Keratinocyte (primary cell): ENCODE data around the gene CDKN2AIPNL.

Experiments used
- EZH2 ChIP-seq: IDR thresholded peaks from one replicate; pipeline ENCODE4 v1.6.1; 2012; ENCODE audit warnings: inconsistent platforms, mild to moderate bottlenecking, low read length, moderate library complexity
- TF ChIP-seq, protein P1 (sequence below), 3 experiments: IDR thresholded peaks in 1 of 3; conservative IDR thresholded peaks in 1 of 3; optimal IDR thresholded peaks in 1 of 3; 2 replicates in 2 of 3; 3 replicates in 1 of 3; pipeline versions ENCODE3 to v1.5.1; 2011; ENCODE audit warnings: low read length in 3 of 3, mild to moderate bottlenecking in 3 of 3, moderate library complexity in 2 of 3, control low read depth in 1 of 3, inconsistent platforms in 1 of 3; ENCODE audit not compliant: insufficient read depth in 2 of 3; ENCODE audit errors: extremely low read depth in 1 of 3

DNA sequence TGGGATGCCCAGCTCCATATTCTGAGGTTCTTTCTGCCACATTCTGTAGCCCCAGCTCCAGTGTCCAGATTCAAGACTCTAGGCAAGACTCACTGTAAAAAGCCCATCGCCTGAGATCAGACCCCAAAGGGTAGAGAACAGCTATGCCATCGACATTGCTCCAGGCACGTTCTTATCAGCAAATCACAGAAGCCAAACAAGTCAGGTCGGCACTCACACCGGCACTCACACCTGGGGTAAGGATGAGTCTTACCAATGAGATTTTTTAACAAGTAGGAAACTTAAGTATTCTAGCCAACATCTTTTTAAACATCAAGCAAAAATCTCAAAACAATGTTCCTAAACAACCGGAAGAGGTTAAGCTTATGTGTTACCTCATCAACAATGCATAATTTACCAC, 2.4 kb downstream of the CDKN2AIPNL start:
- TF ChIP-seq, protein P1, sequence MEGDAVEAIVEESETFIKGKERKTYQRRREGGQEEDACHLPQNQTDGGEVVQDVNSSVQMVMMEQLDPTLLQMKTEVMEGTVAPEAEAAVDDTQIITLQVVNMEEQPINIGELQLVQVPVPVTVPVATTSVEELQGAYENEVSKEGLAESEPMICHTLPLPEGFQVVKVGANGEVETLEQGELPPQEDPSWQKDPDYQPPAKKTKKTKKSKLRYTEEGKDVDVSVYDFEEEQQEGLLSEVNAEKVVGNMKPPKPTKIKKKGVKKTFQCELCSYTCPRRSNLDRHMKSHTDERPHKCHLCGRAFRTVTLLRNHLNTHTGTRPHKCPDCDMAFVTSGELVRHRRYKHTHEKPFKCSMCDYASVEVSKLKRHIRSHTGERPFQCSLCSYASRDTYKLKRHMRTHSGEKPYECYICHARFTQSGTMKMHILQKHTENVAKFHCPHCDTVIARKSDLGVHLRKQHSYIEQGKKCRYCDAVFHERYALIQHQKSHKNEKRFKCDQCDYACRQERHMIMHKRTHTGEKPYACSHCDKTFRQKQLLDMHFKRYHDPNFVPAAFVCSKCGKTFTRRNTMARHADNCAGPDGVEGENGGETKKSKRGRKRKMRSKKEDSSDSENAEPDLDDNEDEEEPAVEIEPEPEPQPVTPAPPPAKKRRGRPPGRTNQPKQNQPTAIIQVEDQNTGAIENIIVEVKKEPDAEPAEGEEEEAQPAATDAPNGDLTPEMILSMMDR (optimal IDR thresholded peaks at IDR 0.05 in 1 of 3, IDR thresholded peaks at IDR 0.05 in 1 of 3, conservative IDR thresholded peaks at IDR 0.05 in 1 of 3; ENCODE audit: extremely low read depth in 1 of 3, insufficient read depth in 2 of 3, low read length in 3 of 3), result no peak
- TF ChIP-seq EZH2, result no peak
